Liver (tissue), 9 donors: ENCODE measurements around the gene NXN. TPM values are rescaled to one million over a fixed set of nuclear protein-coding genes. Genes with fewer than 3 reads are reported as not detected.
A peak's percentile ranks its signal among the peaks of the same experiment; 100 is the strongest.

ENCODE experiments used
- DNase-seq: peaks from one replicate; pipeline ENCODE4 v3.0.0-alpha.2; 2017; ENCODE audit warnings: low spot score
- H3K27ac ChIP-seq, 2 donors: one replicate each; pipeline ENCODE4 v1.7.0; 2013; ENCODE audit warnings: inconsistent platforms in 2 of 2, low read length in 2 of 2, control low read depth in 1 of 2, low read depth in 1 of 2, mild to moderate bottlenecking in 1 of 2
- H3K27me3 ChIP-seq, 4 donors: one replicate each; pipeline versions ENCODE4 v1.6.1 to v1.7.0; 2013; ENCODE audit warnings: low read length in 3 of 4, inconsistent platforms in 1 of 4, mild to moderate bottlenecking in 1 of 4, moderate library complexity in 1 of 4; ENCODE audit not compliant: control insufficient read depth in 4 of 4, insufficient read depth in 4 of 4
- H3K36me3 ChIP-seq, 4 donors: one replicate each; pipeline versions ENCODE4 v1.6.1 to v1.7.0; 2013; ENCODE audit warnings: low read length in 3 of 4, mild to moderate bottlenecking in 3 of 4, low read depth in 1 of 4, moderate library complexity in 1 of 4; ENCODE audit not compliant: control insufficient read depth in 4 of 4, insufficient read depth in 3 of 4
- H3K4me1 ChIP-seq, 4 donors: one replicate each; pipeline versions ENCODE4 v1.6.1 to v1.7.0; 2013; ENCODE audit warnings: low read length in 3 of 4, mild to moderate bottlenecking in 3 of 4, moderate library complexity in 1 of 4; ENCODE audit not compliant: control insufficient read depth in 4 of 4, insufficient read depth in 4 of 4
- H3K4me3 ChIP-seq, 3 donors: one replicate each; pipeline versions ENCODE4 v1.6.1 to v1.7.0; 2013; ENCODE audit warnings: low read length in 3 of 3, control low read depth in 1 of 3, low read depth in 1 of 3, mild to moderate bottlenecking in 1 of 3
- H3K9ac ChIP-seq, 2 donors: one replicate each; pipeline ENCODE4 v1.7.0; 2013; ENCODE audit warnings: low read length in 2 of 2, mild to moderate bottlenecking in 2 of 2, moderate library complexity in 2 of 2, control low read depth in 1 of 2, low read depth in 1 of 2
- H3K9me3 ChIP-seq, 4 donors: one replicate each; pipeline versions ENCODE4 v1.6.1 to v1.7.0; 2013; ENCODE audit warnings: low read length in 3 of 4; ENCODE audit not compliant: control insufficient read depth in 4 of 4
- ATF3 ChIP-seq: IDR thresholded peaks from 2 replicates; pipeline ENCODE4 v1.6.1; 2016; ENCODE audit warnings: antibody characterized with exemption
- CTCF ChIP-seq: fragments of 150-350 bp; IDR thresholded peaks from 2 replicates; pipeline ENCODE4 v1.5.1; 2017; ENCODE audit warnings: improper control_type of control experiment, low read depth, low read length; ENCODE audit not compliant: missing input control
- EGR1 ChIP-seq, 2 donors: IDR thresholded peaks; 2 replicates each; pipeline ENCODE4 v1.6.1; 2016 to 2018; ENCODE audit warnings: antibody characterized with exemption in 2 of 2, low read depth in 2 of 2
- FOXA1 ChIP-seq: IDR thresholded peaks from 2 replicates; pipeline ENCODE4 v1.6.1; 2016; ENCODE audit warnings: antibody characterized with exemption
- GABPA ChIP-seq, 2 donors: IDR thresholded peaks in 1 of 2; conservative IDR thresholded peaks in 1 of 2; 2 replicates each; pipeline ENCODE4 v1.6.1; 2016; ENCODE audit warnings: antibody characterized with exemption in 2 of 2, mild to moderate bottlenecking in 1 of 2, moderate library complexity in 1 of 2
- HNF4G ChIP-seq: IDR thresholded peaks from 2 replicates; pipeline ENCODE4 v1.6.1; 2016; ENCODE audit warnings: antibody characterized with exemption
- JUND ChIP-seq, 2 donors: IDR thresholded peaks; 2 replicates each; pipeline ENCODE4 v1.6.1; 2016; ENCODE audit warnings: antibody characterized with exemption in 2 of 2
- NR2F2 ChIP-seq: IDR thresholded peaks from 2 replicates; pipeline ENCODE4 v1.6.1; 2016; ENCODE audit warnings: antibody characterized with exemption
- RAD21 ChIP-seq, 2 donors: IDR thresholded peaks; 2 replicates each; pipeline ENCODE4 v1.6.1; 2016; ENCODE audit warnings: antibody characterized with exemption in 2 of 2, mild to moderate bottlenecking in 2 of 2
- RXRA ChIP-seq, 2 donors: IDR thresholded peaks; 2 replicates each; pipeline ENCODE4 v1.6.1; 2017 to 2018; ENCODE audit warnings: antibody characterized with exemption in 2 of 2, mild to moderate bottlenecking in 1 of 2
- SP1 ChIP-seq: IDR thresholded peaks from 2 replicates; pipeline ENCODE4 v1.6.1; 2018; ENCODE audit warnings: antibody characterized with exemption, mild to moderate bottlenecking
- WGBS: extraction: QIAGEN DNeasy Blood & Tissue Kit; methylation state at CpG from one replicate; pipeline ENCODE4 v1.1.7; 2013; 5-methylcytosine and 5-hydroxymethylcytosine counted together
- polyA plus RNA-seq, 2 donors: library from polyadenylated mRNA; stranded (reverse) in 1 of 2; unstranded in 1 of 2; fragments of 200-250 nt in 1 of 2; fragments of >200 nt in 1 of 2; fragmentation: Nextera tagmentation in 1 of 2; extraction: Ambion mirVana in 1 of 2; gene quantifications; one replicate each; pipeline versions ENCODE4 v1.2.1 to v1.2.3, GENCODE V29; 2013 to 2015
- total RNA-seq, 2 donors: library from RNA; depleted of rRNA; stranded (reverse); fragments of >200 nt; gene quantifications; one replicate each; pipeline ENCODE4 v1.2.3, GENCODE V29; 2014
- donor health status: healthy.
- donor health status: healthy.
- donor health status: healthy.
- donor health status: healthy.
- donor health status: healthy.

Gene NXN
- total and polyA plus RNA-seq, 4 donors: 2.3 to 4.5 (median 3.3) TPM

GRCh38 chr17:795276-795675 is 184.3 kb downstream of the NXN start:
- 75% methylated on average over 14 of the region's 14 CpGs for WGBS
- Histone ChIP-seq H3K9me3 (no peaks in the 10 kb centered on the region), H3K27me3 (no peaks in the 10 kb centered on the region), H3K9ac (peak overlapping the region; percentile 39 to 47), H3K27ac (peak overlapping the region in 1 of 2 donors; percentile 54), H3K4me3 (no peak overlapping the region), H3K36me3 (peaks cover 1 to 12% (median 10%) of the 10 kb centered on the region in 4 donors), H3K4me1 (peaks cover 0 to 7% (median 3%) of the 10 kb centered on the region in 4 donors)
- no peak for DNase-seq
- TF ChIP-seq RAD21 (IDR thresholded peaks at IDR 0.05): no peak
- no peak for TF ChIP-seq RXRA (IDR thresholded peaks at IDR 0.05)
- no peak for TF ChIP-seq GABPA (IDR thresholded peaks at IDR 0.05 in 1 of 2, conservative IDR thresholded peaks at IDR 0.05 in 1 of 2)
- no peak for TF ChIP-seq CTCF
- TF ChIP-seq FOXA1: no peak

- 19% methylated on average over 18 of the region's 18 CpGs for WGBS
- TF ChIP-seq RAD21 (IDR thresholded peaks at IDR 0.05) (peak; percentile 98), HNF4G (no peak), CTCF (peak; percentile 93), ATF3 (peak; percentile 25), NR2F2 (peak; percentile 41), SP1 (no peak)
- H3K27ac ChIP-seq: peak overlapping the region in 1 of 2 donors; percentile 54
- peak overlapping the region; percentile 39 to 47 for H3K9ac ChIP-seq
- peaks cover 1 to 16% (median 10%) of the 10 kb centered on the region in 4 donors for H3K36me3 ChIP-seq
- H3K4me1 ChIP-seq: peaks cover 0 to 7% (median 3%) of the 10 kb centered on the region in 4 donors
- H3K4me3 ChIP-seq: no peak overlapping the region
- peak; percentile 52 for DNase-seq
- H3K9me3 ChIP-seq: no peaks in the 10 kb centered on the region
- H3K27me3 ChIP-seq: no peaks in the 10 kb centered on the region
These were observed 184.7 kb downstream of the NXN start for GRCh38 chr17:794876-795275.

GRCh38 chr17:792277-792676 is 187.3 kb downstream of the NXN start:
- H3K27ac ChIP-seq: no peak overlapping the region
- no peaks in the 10 kb centered on the region for H3K9me3 ChIP-seq
- DNase-seq: no peak
- peaks cover 4 to 37% (median 23%) of the 10 kb centered on the region in 4 donors for H3K36me3 ChIP-seq
- no peak overlapping the region for H3K9ac ChIP-seq
- peaks cover 0 to 7% (median 3%) of the 10 kb centered on the region in 4 donors for H3K4me1 ChIP-seq
- TF ChIP-seq EGR1 (IDR thresholded peaks at IDR 0.05; ENCODE audit: low read depth in 2 of 2): no peak
- no peak for TF ChIP-seq ATF3
- no peak for TF ChIP-seq FOXA1
- no peak for TF ChIP-seq JUND (IDR thresholded peaks at IDR 0.05)
- H3K27me3 ChIP-seq: no peaks in the 10 kb centered on the region
- 92% methylated on average over 9 of the region's 9 CpGs for WGBS
- H3K4me3 ChIP-seq: no peak overlapping the region
